ENCODE results near the gene MINDY4. TPM values are rescaled to one million over a fixed set of nuclear protein-coding genes. Genes with fewer than 3 reads are reported as not detected.

MINDY4 gene
- total and polyA plus RNA-seq, 10 of the 15 experiments (the other 5 are each of a cell fraction or from before 2014, with no cell fraction given), result 0.10 to 0.90 (median 0.40) TPM

GRCh38 chr7:30934732-30935568 is 163.7 kb downstream of the MINDY4 start (continued):
- TF ChIP-seq GABPA (IDR thresholded peaks at IDR 0.05; ENCODE audit: low read depth) (no peak), ZNF384 (IDR thresholded peaks at IDR 0.05; ENCODE audit: borderline replicate concordance, low read depth, low read length) (no peak), BMI1 (IDR thresholded peaks at IDR 0.05; ENCODE audit: borderline replicate concordance) (no peak), ZSCAN29 (IDR thresholded peaks at IDR 0.05) (no peak), LARP7 (IDR thresholded peaks at IDR 0.05) (no peak), MYC (IDR thresholded peaks at IDR 0.05; ENCODE audit: insufficient read depth, insufficient read length, insufficient replicate concordance, low read length, severe bottlenecking) (no peak), MTA3 (IDR thresholded peaks at IDR 0.05; ENCODE audit: borderline replicate concordance, low read length) (no peak), MYB (IDR thresholded peaks at IDR 0.05; ENCODE audit: borderline replicate concordance, low read depth, low read length) (no peak), SUPT20H (IDR thresholded peaks at IDR 0.05; ENCODE audit: borderline replicate concordance, control insufficient read depth, low read depth, low read length) (no peak), ATF2 (IDR thresholded peaks at IDR 0.05; ENCODE audit: low read length) (no peak), ATF7 (IDR thresholded peaks at IDR 0.05; ENCODE audit: low read depth) (no peak), RUNX3 (IDR thresholded peaks at IDR 0.05; ENCODE audit: low read length) (no peak)
